Measurements from ENCODE around the gene EGLN3. TPM values are rescaled to one million over a fixed set of nuclear protein-coding genes. Genes with fewer than 3 reads are reported as not detected.

The EGLN3 gene
- total and polyA plus RNA-seq, 2 of the 13 experiments (the other 11 are each of a cell fraction or from before 2014, with no cell fraction given) = 0.18 to 27.3 TPM

GRCh38 chr14:33909380-33910084 is 41.3 kb downstream of the EGLN3 start (continued):
- TF ChIP-seq TIGD3 (CRISPR knock-in tag; IDR thresholded peaks at IDR 0.05; ENCODE audit: borderline replicate concordance) (no peak), SP140L (CRISPR knock-in tag; IDR thresholded peaks at IDR 0.05; ENCODE audit: borderline replicate concordance) (0 out of 2 replicates have a peak, but pooled peaks have one; percentile 72), ZSCAN22 (CRISPR knock-in tag; IDR thresholded peaks at IDR 0.05) (no peak), ZNF570 (CRISPR knock-in tag; IDR thresholded peaks at IDR 0.05; ENCODE audit: borderline replicate concordance) (no peak), CAMTA2 (CRISPR knock-in tag; IDR thresholded peaks at IDR 0.05; ENCODE audit: borderline replicate concordance) (no peak), ZMYM2 (CRISPR knock-in tag; IDR thresholded peaks at IDR 0.05) (peak; percentile 56), ZNF503 (CRISPR knock-in tag; IDR thresholded peaks at IDR 0.05) (no peak), THAP9 (CRISPR knock-in tag; IDR thresholded peaks at IDR 0.05; ENCODE audit: borderline replicate concordance) (no peak), ZMYM4 (CRISPR knock-in tag; IDR thresholded peaks at IDR 0.05) (peak; percentile 76), ZNF292 (CRISPR knock-in tag; IDR thresholded peaks at IDR 0.05; ENCODE audit: borderline replicate concordance, low read depth) (peak; percentile 70; the same call in 1 of the 2 replicates), TCF12 (IDR thresholded peaks at IDR 0.05) (no peak), TCF12 (CRISPR knock-in tag; IDR thresholded peaks at IDR 0.05) (peak; percentile 59; the same call in 1 of the 2 replicates), GMEB1 (CRISPR knock-in tag; IDR thresholded peaks at IDR 0.05; ENCODE audit: borderline replicate concordance) (no peak), MBNL3 (CRISPR knock-in tag; conservative IDR thresholded peaks at IDR 0.05) (no peak; the same call in 1 of the 2 replicates), POLR2AphosphoS2 (IDR thresholded peaks at IDR 0.05; ENCODE audit: low read depth, low read length) (no peak), ZNF34 (CRISPR knock-in tag; IDR thresholded peaks at IDR 0.05; ENCODE audit: borderline replicate concordance) (no peak), ZNF576 (CRISPR knock-in tag; IDR thresholded peaks at IDR 0.05) (no peak), PPARG (CRISPR knock-in tag; conservative IDR thresholded peaks at IDR 0.05) (peak; percentile 84), ZNF10 (CRISPR knock-in tag; IDR thresholded peaks at IDR 0.05; ENCODE audit: borderline replicate concordance, low read depth) (no peak), TMF1 (CRISPR knock-in tag; IDR thresholded peaks at IDR 0.05; ENCODE audit: low read depth) (no peak), ZNF841 (CRISPR knock-in tag; IDR thresholded peaks at IDR 0.05; ENCODE audit: borderline replicate concordance) (no peak)
